GM19238 (cell line): ENCODE measurements around the gene CFAP68.
"Not testable (repeated sequence)": the region's sequence is repeated elsewhere in the genome, so short reads cannot be mapped to it uniquely, and the experiment has no call there.

ENCODE experiments used
- DNase-seq: peaks from one replicate; pipeline ENCODE4 v3.0.0; 2011; ENCODE audit warnings: low spot score; ENCODE audit not compliant: insufficient read length

Gene CFAP68

GRCh38 chr11:111870522-111870885 lies 8.8 kb upstream of the CFAP68 start:
- no peak for DNase-seq

- peak; percentile 72 for DNase-seq
These were observed 8.3 kb upstream of the CFAP68 start, which contains the start of gene ALG9 for GRCh38 chr11:111870886-111871692. TSS of gene ALG9 (minus strand) at chr11:111871581. CDS start at chr11:111871482, 99 bp downstream.

GRCh38 chr11:111871693-111872161 lies 7.6 kb upstream of the CFAP68 start:
- DNase-seq = no peak

- DNase-seq = no peak
These were observed 924 bp upstream of the CFAP68 start for GRCh38 chr11:111878385-111878848.

GRCh38 chr11:111879637-111879960 lies 258 bp downstream of the CFAP68 start:
- no peak for DNase-seq

GRCh38 chr11:111882202-111882601 lies 2.9 kb downstream of the CFAP68 start:
- no peak for DNase-seq

GRCh38 chr11:111885053-111885452 lies 5.7 kb downstream of the CFAP68 start:
- DNase-seq = not testable (repeated sequence)

- no peak for DNase-seq
These were observed 6.7 kb downstream of the CFAP68 start for GRCh38 chr11:111886032-111886431.

- no peak for DNase-seq
These were observed 7.5 kb downstream of the CFAP68 start for GRCh38 chr11:111886844-111887243.

- DNase-seq = no peak
These were observed 26.1 kb downstream of the CFAP68 start for GRCh38 chr11:111905411-111905810.

GRCh38 chr11:111906680-111907079 lies 27.3 kb downstream of the CFAP68 start:
- no peak for DNase-seq

GRCh38 chr11:111908639-111909305 lies 29.4 kb downstream of the CFAP68 start:
- DNase-seq = no peak

- DNase-seq = no peak
These were observed 30.0 kb downstream of the CFAP68 start for GRCh38 chr11:111909378-111909777.

- DNase-seq = no peak
These were observed 31.6 kb downstream of the CFAP68 start for GRCh38 chr11:111910676-111911562.

GRCh38 chr11:111911563-111912401 lies 32.4 kb downstream of the CFAP68 start, which contains the start of gene CRYAB:
TSS of gene CRYAB (minus strand) at chr11:111911770. CDS start at chr11:111911724, 46 bp downstream.
- no peak for DNase-seq

GRCh38 chr11:111912535-111912934 lies 33.2 kb downstream of the CFAP68 start, which contains the start of gene HSPB2:
TSS of gene HSPB2 (plus strand) at chr11:111912734. CDS start at chr11:111912830, 96 bp downstream.
- no peak for DNase-seq

GRCh38 chr11:111913031-111913861 lies 33.9 kb downstream of the CFAP68 start:
- no peak for DNase-seq

- DNase-seq = no peak
These were observed 34.7 kb downstream of the CFAP68 start for GRCh38 chr11:111913997-111914396.

GRCh38 chr11:111916768-111917167 lies 37.4 kb downstream of the CFAP68 start:
- DNase-seq = no peak

- no peak for DNase-seq
These were observed 38.0 kb downstream of the CFAP68 start for GRCh38 chr11:111917312-111917711.
